Esophagus muscularis mucosa (tissue), 4 donors: ENCODE data around the gene ZDHHC19.

Experiments
- EP300 ChIP-seq: sonication (generic); formaldehyde crosslinking; IDR thresholded peaks from one replicate; pipeline ENCODE4 v1.6.1; 2017; ENCODE audit warnings: antibody characterized with exemption
- POLR2A ChIP-seq: fragments of 450-650 bp; IDR thresholded peaks from one replicate; pipeline ENCODE4 v1.6.1; 2017; ENCODE audit warnings: antibody characterized with exemption, moderate library complexity, mild to moderate bottlenecking, low read depth
- TF ChIP-seq, protein P1 (sequence below), 3 experiments: fragments of 200-600 bp in 2 of 3; fragments of 450-650 bp in 1 of 3; sonication (generic) in 2 of 3; IDR thresholded peaks; one replicate each; pipeline ENCODE4 v1.5.1; 2017 to 2019; ENCODE audit warnings: antibody characterized with exemption in 3 of 3, mild to moderate bottlenecking in 2 of 3, moderate library complexity in 1 of 3

DNA sequence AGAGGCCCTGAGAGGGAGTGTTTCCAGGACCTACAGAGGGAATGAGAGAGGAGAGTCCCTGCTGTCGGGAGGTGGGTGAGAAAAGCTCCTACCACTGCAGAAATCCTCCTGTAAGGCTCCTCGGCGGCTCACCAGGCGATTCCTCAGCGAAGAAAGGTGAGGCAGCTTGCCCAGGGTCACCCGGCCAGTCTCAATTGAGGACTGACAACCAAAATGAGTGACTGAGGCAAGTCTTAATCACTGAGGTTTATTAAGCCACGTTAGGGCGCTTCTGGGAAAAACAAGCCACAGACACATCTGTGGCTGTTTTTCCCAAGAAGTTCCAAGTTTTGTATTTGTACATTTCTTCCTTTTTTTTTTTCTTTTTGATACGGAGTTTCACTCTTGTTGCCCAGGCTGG lies 48.5 kb downstream of the ZDHHC19 start:
- TF ChIP-seq, protein P1, sequence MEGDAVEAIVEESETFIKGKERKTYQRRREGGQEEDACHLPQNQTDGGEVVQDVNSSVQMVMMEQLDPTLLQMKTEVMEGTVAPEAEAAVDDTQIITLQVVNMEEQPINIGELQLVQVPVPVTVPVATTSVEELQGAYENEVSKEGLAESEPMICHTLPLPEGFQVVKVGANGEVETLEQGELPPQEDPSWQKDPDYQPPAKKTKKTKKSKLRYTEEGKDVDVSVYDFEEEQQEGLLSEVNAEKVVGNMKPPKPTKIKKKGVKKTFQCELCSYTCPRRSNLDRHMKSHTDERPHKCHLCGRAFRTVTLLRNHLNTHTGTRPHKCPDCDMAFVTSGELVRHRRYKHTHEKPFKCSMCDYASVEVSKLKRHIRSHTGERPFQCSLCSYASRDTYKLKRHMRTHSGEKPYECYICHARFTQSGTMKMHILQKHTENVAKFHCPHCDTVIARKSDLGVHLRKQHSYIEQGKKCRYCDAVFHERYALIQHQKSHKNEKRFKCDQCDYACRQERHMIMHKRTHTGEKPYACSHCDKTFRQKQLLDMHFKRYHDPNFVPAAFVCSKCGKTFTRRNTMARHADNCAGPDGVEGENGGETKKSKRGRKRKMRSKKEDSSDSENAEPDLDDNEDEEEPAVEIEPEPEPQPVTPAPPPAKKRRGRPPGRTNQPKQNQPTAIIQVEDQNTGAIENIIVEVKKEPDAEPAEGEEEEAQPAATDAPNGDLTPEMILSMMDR (IDR thresholded peaks at IDR 0.05), result no peak
- no peak for TF ChIP-seq EP300
- no peak for TF ChIP-seq POLR2A
